ENCODE results near the gene MDC1.

DNA sequence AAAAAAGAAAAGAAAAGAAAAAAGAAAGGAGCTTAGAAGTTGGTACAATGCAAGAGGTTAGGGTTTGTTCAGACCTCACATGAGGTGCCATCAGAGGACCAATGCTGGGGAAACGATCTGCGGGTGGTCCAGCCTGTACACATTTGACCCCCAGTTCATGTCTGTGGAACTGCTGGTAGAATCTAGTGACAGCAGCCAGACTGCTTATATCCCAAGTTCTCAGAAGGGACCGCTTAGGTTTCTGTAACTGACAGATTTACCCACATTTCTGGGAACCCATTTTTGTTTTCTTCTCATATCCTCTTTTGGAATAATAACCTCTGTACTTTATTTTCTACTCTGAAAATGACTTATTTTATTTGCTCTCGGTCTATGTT, 35.3 kb downstream of the MDC1 start:
- TF ChIP-seq, protein P1, sequence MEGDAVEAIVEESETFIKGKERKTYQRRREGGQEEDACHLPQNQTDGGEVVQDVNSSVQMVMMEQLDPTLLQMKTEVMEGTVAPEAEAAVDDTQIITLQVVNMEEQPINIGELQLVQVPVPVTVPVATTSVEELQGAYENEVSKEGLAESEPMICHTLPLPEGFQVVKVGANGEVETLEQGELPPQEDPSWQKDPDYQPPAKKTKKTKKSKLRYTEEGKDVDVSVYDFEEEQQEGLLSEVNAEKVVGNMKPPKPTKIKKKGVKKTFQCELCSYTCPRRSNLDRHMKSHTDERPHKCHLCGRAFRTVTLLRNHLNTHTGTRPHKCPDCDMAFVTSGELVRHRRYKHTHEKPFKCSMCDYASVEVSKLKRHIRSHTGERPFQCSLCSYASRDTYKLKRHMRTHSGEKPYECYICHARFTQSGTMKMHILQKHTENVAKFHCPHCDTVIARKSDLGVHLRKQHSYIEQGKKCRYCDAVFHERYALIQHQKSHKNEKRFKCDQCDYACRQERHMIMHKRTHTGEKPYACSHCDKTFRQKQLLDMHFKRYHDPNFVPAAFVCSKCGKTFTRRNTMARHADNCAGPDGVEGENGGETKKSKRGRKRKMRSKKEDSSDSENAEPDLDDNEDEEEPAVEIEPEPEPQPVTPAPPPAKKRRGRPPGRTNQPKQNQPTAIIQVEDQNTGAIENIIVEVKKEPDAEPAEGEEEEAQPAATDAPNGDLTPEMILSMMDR (IDR thresholded peaks at IDR 0.05): no peak
- no peak for TF ChIP-seq POLR2A (IDR thresholded peaks at IDR 0.05)

Measured in esophagus squamous epithelium (tissue), 4 donors.